ENCODE data around the gene CEMIP2.

DNA sequence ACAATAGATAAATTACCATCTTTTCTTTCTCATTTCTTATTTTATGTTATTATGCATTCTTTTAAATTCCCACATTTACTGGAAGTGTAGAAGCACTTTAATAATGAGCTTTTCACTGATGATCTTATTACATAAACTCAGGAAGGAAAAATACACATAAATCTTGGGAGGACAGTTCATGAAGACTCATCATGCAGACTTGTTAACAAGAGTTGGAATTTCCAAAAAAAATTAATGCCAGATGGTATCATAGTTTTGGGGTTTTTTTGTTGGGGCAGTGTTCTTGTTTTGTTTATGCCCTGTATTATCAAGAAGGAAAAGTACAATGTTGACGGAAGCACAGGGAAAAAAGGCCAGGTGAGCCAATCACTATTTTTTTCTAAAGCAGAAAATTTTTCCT, 35.1 kb downstream of the CEMIP2 start:
- TF ChIP-seq, protein P1, sequence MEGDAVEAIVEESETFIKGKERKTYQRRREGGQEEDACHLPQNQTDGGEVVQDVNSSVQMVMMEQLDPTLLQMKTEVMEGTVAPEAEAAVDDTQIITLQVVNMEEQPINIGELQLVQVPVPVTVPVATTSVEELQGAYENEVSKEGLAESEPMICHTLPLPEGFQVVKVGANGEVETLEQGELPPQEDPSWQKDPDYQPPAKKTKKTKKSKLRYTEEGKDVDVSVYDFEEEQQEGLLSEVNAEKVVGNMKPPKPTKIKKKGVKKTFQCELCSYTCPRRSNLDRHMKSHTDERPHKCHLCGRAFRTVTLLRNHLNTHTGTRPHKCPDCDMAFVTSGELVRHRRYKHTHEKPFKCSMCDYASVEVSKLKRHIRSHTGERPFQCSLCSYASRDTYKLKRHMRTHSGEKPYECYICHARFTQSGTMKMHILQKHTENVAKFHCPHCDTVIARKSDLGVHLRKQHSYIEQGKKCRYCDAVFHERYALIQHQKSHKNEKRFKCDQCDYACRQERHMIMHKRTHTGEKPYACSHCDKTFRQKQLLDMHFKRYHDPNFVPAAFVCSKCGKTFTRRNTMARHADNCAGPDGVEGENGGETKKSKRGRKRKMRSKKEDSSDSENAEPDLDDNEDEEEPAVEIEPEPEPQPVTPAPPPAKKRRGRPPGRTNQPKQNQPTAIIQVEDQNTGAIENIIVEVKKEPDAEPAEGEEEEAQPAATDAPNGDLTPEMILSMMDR (IDR thresholded peaks at IDR 0.05): no peak
- no peak for TF ChIP-seq POLR2AphosphoS5 (IDR thresholded peaks at IDR 0.05)
